HK-2 (cell line): ENCODE measurements around the gene LAMA5.

Source experiments
- DNase-seq: peaks from one replicate; pipeline ENCODE4 v3.0.0-alpha.2; 2018; ENCODE audit not compliant: unreplicated experiment

Gene LAMA5

DNA sequence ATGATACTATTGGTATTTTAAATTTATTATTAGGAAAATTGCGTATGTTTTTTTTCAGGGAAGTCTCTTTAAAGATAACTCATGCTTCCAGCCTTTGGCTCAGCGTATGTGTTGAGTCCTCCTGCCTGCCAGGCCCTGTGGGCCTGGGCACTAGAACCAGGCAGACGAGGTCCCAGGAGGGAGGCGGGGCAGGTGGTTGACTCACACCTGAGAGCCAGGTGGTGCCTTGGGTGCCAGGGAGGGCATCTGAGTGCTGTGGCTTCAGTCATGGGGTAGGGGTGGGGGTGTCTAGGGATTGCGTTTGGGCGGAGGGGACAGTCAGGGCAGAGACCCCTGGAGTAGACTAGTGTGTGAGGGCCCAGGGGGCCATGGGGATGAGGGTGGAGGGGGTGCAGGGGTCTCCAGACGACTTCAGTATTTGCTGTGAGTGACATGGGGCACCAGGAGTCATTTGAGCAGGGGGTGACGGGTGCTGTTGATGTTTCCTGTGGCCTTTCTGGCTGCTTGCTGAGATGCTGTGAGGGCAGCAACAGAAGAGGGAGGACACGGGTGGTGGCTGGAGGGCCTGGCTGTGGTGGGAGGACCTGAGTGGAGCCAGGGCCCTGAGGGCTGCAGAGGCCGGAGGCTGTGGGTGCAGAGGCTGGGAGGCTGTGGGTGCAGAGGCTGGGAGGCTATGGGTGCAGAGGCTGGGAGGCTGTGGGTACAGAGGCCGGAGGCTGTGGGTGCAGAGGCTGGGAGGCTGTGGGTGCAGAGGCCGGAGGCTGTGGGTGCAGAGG lies 79.2 kb downstream of the LAMA5 start:
- DNase-seq: no peak

DNA sequence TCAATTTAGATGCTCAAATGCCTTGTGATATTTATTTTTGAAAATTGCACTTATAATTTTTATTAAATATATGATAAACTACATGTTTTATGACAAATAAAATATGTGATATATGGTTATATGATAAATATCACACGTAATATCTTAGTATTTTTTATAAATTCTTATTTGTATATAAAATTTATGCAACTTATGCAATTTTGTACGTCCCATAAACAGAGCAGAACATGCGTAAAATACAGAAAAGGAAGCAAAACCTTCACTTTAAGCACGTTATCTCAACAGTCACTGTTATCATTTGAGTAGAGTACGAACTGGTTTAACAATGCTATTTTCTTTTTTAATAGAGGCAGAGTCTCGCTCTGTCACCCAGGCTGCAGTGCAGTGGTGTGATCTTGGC lies 80.0 kb downstream of the LAMA5 start:
- DNase-seq: no peak

DNA sequence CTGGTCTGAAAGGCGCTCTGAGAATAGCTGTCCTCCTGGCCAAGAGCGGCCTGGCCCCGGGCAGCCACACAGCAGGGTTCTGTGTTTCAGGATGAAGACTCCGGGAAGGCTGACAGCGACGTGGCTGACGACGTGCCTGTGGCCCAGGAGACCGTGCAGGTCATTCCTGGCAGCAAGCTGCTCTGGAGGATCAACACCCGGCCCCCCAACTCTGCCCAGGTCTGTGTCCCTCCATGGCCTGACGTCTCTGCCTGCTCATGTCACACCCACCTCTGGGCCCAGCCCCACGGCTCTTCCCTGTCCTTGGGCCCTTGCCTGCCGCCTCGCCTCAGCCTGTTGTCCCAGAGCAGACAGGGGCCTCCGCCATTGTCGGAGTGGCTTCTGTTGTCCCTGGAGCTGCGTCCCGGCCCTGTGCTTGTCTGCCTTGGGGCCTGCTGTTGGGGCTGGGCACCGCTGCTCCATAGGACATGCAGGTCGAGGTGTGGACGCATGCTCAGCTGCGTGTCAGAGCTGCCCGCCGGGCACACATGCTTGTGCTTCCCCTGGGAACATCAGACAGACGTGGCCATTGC lies 80.5 kb downstream of the LAMA5 start:
- DNase-seq: no peak

DNA sequence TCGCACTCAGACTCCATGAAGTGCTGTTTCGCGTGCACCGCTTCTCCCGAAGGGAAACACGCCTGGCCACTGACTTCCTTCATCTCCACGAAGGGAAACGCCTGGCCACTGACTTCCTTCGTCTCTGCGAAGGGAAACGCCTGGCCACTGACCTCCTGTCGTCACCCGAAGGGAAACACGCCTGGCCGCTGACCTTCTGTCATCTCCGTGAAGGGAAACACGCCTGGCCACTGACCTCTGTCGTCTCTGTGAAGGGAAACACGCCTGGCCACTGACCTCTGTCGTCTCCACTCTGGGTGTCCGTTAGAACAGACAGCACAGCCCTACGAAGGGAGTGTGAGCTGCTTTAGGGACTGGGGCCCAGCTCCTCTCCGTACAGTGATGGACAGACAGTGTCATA lies 81.4 kb downstream of the LAMA5 start:
- no peak for DNase-seq

DNA sequence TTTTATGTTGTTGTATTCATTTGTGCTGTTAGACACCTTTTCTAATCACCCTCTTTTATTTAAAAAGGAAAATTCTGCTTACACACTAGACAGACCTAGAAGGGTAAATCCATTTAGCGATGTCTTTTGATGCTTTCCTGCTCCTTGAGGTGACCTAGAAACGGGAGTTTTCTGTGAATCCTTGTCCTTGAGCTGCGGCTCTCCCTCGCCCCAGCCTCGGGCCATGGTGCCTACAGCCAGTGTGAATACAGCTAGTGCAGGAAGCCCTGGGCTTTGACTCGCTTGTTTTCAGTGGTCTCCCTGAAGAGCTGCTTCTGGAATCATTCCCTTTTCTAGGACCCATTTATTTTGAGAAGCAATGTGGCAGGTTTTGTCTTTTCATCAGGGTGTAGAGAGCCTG lies 82.0 kb downstream of the LAMA5 start:
- DNase-seq: no peak

DNA sequence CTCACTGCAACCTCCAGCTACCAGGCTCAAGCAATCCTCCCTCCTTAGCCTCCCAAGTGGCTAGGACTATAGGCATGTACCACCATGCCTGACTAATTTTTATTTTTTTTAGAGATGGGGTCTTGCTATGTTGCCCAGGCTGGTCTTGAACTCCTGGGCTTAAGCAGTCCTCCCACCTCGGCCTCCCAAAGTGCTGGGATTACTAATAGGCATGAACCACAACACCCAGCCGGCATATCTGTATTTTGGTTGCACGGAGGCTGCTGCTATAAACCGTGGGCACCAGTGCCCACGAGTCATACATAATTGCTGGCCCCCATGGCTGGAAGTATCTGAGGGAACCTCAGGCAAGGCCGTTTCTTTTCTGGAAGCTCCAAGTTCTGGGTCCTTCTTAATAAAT lies 82.7 kb downstream of the LAMA5 start:
- DNase-seq: no peak

DNA sequence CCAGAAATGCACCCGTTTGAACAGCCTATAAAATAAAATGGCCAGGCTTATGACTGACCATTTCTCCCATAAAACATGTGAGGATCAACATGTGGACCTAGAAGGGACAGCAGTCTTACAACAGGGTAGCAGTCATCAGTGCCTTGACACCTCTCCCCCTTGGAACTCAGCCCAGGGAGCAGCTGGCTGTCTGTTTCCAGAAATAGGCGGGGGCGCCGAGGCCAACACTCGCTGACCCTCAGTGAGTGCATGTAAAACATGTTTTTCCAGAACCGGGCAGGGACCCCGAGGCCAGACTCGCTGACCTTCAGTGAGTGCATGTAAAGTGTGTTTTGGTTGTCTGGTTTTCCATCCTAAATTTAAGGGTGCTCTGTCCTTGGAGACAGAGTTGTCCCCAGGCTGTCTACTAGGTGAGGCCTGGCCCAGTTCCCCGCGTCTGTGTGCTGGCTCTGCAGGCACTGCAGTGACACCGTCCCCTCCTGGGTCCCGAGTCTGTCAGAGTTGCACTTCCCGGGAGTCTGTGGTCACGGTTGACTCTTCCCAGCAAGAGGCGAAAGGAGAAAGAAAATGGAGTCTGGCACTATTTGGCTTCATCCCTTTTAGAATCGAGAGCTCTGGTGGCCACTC lies 84.1 kb downstream of the LAMA5 start:
- no peak for DNase-seq

DNA sequence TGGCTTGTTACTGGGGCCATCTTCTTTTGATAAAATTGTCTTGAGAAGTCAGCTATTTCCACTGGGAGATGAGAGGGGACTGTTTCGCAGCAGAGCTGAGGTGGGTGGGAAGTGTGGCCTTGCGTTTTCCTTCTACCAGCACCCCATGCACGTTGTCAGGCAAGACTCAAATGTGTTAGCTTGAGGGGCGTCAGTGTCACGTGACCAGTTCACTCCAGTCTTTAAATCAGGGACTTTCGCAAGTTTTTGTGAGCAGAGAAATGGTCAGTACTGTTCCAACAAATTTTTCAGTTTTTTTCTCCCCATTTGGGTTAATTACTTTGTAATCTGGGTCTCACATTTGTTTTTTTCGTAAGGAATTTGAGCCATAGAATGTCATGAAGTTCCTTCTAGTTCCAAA lies 85.0 kb downstream of the LAMA5 start:
- no peak for DNase-seq

DNA sequence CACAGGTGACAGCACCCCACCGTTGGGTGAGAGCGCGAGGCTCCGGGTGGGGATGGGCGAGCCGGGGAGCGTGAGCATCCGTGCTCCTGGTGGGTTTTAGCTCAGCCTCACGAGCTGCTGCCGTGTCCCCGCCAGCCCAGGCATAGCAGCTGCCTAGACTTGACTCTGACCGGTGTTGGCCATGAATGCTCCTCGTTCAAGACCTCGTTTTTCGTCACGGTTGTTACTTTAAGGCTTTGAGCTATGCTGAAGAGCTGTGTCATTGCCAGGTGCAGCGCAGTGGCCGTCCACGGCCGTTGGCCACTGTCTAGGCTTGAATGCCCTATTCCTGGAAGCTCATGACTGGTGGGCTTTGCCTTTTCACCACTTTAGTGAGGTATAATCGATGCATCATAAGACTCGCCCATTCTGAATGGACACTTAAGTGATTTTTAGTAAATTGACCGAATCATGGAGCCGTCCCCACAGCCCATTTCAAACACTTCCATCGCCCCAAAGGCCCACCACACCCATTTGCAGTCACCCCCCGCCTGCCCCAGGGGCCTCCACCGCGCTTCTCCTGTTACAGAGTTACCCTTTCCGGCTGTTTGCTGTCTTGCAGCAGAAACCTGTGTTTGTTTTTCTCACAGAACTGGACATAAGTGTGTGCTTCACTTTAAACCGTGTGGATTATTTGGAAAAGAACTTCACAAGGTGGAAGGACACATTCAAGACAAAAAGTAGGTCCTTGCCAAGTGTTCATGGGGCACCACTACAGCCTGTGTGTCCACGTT lies 85.8 kb downstream of the LAMA5 start:
- DNase-seq: no peak

DNA sequence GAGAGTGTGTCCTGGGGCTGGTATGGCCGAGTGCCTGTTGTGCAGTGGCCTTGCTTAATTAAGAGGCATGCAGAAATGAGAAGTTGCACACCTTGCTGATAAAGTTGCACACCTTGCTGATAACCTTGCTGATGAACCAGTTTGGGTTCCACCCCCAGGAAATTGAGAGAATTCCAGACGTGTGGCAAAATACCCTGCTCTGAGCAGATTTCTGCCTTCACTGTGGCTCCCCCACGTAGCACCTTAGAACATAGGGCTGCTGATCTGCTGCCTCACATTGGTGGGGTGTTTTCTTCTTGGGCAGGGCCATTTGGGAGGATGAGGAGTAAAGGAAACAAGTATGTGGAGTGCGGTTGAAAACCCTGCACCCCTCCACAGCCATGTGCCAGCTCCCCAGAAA lies 86.8 kb downstream of the LAMA5 start:
- DNase-seq: no peak

DNA sequence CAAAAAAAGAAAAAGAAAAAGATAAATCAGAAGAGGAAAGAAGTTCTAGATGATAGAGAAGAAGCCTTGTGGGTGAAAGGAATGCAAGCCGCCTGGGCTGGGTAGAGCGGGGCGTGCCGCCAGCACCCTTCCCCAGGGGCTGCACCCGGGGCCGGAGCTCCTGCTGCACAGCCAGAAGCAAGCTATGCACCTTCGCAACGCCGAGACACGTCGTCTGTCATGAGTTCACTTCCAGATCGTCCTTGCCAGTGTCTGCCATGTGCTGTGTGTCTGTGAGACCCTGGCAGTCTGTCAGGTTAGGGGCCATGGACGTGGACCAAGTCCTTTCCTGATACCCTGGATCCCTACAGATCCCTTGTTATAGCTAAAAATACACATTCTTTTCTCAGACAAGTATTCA lies 89.9 kb downstream of the LAMA5 start:
- DNase-seq: no peak

DNA sequence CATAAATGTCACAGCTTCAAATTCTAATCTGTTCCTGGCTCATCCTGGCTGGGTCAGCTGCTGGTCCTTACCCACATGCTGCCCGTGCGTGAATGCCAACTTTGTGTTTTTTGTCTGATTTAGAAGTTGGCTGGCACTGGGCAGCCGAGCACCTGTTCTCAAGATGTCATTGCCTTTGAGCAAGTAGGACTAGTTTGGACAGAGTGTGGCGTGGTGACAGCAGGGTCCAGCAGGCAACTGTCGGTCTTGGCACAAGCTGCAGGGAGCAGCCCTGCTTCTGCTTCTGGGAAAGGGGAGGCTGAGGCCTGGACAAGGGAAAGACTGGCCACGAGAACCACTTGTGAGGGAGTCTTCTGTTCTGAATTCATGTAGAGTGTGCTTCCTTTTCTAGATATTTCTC lies 90.7 kb downstream of the LAMA5 start:
- DNase-seq: no peak

DNA sequence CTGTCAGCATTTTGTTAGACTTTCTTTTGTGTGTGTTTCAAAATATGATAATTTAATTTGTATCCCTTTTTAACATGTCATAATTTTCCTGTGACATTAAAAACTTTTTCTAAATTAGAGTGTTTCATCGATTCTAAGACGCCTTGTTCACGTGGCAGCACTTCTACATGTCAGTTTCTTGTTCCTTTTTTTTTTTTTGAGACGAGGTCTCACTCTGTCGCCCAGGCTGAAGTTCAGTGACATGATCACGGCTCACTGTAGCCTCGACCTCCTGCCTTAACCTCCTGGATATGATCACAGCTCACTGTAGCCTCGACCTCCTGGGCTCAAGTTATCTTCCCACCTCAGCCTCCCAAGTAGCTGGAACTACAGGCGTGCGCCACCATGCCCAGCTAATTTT lies 91.9 kb downstream of the LAMA5 start:
- no peak for DNase-seq

DNA sequence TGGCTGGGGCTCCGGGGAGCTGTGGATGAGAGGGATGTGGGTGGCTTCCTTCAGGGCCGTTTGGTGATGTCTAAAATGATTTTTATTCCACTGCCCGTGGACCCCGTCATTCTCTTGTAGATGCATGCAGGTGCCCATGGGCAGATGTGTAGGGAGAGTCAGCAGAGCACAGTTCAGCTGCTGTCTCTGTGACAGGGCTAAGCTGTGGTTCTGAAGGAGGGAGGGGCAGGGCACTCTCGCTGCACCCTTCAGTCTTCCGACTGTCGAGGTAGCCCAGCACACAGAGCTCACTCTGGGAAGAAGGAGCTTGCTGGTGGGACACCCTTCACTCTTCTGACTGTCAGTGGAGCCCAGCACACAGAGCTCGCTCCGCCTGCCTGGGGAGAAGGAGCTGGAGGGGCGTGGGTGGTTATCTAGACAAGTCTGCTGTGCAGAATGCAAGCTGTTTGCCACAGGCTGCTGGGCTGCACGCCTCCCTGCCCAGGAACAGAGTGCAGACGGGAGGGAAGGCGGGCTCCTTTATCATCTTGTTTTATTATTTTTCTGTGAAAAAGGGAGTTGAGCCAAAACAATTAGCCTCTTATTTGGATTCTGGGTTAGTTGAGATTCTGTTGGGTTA lies 92.7 kb downstream of the LAMA5 start:
- no peak for DNase-seq

DNA sequence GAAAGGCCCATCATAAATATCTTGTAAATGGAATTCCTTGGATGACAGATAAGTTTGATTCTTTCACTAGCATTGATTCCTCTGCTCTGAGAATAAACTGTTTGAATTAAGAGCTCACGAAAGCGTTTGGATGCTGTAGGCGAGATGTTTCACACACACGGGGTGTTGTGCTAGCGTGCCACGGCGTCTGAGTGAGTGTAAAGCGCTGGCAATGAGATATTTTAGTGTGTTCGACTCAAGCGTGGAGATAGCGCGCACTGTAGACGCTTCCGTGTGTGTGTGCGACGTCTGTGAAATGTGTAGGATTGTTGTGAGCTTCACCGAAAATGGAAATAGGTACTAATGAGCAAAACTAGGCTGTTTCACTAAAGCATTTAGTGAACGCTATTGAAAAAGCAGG lies 93.7 kb downstream of the LAMA5 start:
- DNase-seq: no peak

DNA sequence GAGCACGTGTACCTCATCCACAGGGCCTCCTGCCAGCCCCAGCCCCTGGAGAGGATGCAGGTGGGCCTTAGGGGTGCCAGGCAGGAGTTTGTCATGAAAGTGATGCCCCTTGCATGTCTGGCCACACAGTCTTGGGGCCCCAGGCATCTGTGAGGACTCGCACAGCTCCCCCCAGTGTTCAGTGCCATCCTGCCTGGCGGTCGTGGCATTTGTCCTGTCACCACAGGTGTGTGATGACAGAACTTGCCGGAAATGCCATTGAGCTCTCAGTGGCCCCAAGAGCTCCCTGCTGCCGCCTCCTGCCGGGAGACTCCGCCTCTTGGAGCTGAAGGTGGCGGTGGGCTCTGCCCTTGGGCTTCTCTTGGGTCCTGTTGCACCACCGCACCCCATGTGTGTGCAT lies 94.9 kb downstream of the LAMA5 start:
- DNase-seq: no peak

DNA sequence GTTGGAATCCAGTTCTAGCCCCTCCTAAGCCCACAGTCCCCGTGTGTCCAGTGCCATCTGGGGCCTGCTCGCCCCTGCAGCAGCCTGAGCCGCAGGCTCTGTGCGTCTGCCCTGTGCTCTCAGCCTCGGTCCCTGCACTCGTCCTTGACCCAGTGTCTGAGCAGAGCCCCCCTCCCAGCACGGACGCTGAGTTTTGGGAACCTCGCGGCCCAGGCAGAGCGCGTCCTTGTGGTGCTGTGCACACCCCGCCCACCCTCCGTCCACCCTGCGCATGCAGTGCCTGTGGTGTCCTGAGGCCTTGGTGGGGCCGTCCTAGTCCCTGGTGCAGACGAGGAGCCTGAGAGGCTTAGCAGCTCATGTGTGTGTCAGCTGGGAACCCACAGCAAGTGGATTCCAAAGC lies 97.2 kb downstream of the LAMA5 start:
- no peak for DNase-seq

DNA sequence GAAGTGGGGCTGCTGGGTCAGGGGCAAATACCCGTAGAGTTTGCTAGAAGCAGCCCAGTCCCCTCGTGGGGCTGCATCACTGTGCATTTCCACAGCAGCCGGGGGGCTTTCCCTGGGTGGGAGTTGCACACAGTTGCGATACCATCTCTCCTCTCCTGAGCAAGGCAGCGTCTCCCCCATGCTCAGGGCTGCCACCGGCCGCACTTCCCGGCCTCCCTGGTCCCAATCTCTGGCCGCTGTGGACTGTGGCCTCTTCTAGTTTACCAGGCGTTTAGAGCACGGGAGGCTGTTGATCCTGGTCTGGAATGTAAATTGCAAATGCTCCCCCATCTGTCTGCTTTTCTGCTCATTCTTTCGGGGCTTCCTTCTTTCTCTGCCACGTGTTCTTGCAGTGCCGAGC lies 97.7 kb downstream of the LAMA5 start:
- DNase-seq: no peak

DNA sequence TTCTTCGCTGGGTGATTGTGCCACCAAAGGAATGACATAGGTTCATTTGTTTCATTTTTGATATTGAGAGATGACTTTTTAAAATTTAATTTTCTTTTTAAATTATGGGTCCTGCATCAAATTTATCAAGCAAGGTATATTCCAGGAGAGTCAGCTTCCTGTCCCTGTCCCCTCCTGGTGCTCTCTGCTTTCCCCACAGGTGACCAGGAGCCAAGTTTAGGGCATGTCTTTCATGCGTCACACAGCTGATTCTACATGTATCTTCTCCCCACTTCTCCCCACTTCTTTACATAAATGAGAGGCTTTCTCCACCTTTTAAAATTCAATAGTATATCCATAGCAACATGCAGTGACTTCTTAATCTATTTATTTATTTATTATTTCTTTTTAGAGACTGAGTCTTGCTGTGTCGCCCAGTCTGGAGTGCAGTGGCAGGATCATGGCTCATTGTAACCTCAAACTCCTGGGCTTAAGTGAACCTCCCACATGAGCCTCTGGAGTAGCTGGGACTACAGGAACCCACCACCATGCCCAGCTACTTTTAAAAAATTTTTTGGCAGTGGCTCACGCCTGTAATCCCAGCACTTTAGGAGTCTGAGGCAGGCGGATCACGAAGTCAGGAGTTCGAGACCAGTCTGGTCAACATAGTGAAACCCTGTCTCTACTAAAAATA lies 98.7 kb downstream of the LAMA5 start:
- DNase-seq: no peak

DNA sequence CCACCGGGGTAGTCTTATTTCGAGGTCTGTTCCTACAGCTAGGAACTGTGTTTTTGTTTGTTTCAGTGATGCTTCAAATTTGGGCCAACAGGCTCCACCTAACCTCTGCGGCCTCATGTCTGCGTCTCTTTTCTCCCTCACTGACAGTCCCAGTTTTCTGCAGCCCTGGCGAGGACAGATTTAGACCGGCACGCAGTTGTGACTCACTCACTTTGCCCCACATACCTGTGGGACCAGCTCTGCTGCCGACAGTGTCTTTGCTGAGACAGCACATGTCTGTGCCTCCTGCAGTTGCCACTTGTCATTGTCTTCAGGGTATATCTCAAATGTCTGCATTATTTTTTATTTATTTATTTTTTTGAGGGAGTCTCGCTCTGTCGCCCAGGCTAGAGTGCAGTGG lies 99.6 kb downstream of the LAMA5 start:
- no peak for DNase-seq

DNA sequence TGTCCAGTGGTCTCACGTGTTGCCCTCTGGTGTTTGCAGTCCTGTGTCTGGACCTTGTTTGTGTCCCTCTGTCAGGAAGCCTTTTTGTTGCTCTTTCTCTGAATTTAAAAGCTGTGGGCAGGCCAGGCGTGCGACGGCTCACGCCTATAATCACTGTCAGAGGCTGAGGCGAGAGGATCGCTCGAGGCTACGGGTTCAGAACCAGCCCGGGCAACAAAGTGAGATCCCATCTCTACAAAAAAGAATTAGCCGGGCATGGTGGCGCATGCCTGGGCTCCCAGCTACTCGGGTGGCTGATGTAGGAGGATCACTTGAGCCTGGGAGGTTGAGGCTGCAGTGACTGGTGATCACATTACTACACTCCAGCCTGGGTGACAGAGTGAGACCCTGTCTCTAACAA lies 100.3 kb downstream of the LAMA5 start:
- DNase-seq: no peak

DNA sequence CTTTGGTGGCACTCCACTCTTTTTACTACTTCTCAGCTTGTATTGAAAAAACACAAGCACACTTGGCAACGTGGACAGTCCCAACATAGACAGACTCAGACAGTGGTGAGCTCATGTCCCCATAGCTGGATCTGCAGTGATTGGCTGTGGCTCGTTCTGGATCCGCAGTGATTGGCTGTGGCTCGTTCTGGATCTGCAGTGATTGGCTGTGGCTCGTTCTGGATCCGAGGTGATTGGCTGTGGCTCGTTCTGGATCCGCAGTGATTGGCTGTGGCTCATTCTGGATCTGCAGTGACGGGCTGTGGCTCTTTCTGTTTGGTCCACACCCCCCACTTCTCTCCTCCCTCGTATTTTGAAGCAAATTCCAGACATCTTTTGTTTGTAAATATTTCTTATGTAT lies 100.8 kb downstream of the LAMA5 start:
- no peak for DNase-seq
